NCI-H128 (cell line): ENCODE results near the gene RBM10.

Source experiments
- DNase-seq: peaks from one replicate; lab custom pipeline; 2025; ENCODE audit not compliant: unreplicated experiment; lab: John Stamatoyannopoulos, UW

Gene RBM10

GRCh38 chrX:47174846-47175587 is 30.0 kb downstream of the RBM10 start:
- DNase-seq: no peak

GRCh38 chrX:47175588-47175980 is 30.6 kb downstream of the RBM10 start:
- DNase-seq: no peak

- no peak for DNase-seq
Measured at GRCh38 chrX:47176101-47176740, 31.2 kb downstream of the RBM10 start.

GRCh38 chrX:47177079-47177478 is 32.1 kb downstream of the RBM10 start:
- no peak for DNase-seq

- DNase-seq: no peak
Measured at GRCh38 chrX:47178337-47178736, 33.3 kb downstream of the RBM10 start.

GRCh38 chrX:47179221-47179927 is 34.4 kb downstream of the RBM10 start:
- no peak for DNase-seq

- DNase-seq: no peak
Measured at GRCh38 chrX:47179928-47180255, 34.9 kb downstream of the RBM10 start.

GRCh38 chrX:47180346-47180745 is 35.3 kb downstream of the RBM10 start:
- DNase-seq: no peak

GRCh38 chrX:47181301-47181700 is 36.3 kb downstream of the RBM10 start:
- DNase-seq: no peak

GRCh38 chrX:47182106-47182700 is 37.2 kb downstream of the RBM10 start:
- no peak for DNase-seq

- DNase-seq: no peak
Measured at GRCh38 chrX:47184486-47184885, 39.5 kb downstream of the RBM10 start.

- DNase-seq: no peak
Measured at GRCh38 chrX:47185241-47185640, 40.2 kb downstream of the RBM10 start.

GRCh38 chrX:47186096-47186740 is 41.2 kb downstream of the RBM10 start:
- no peak for DNase-seq

GRCh38 chrX:47187106-47187677 is 42.2 kb downstream of the RBM10 start:
- no peak for DNase-seq

GRCh38 chrX:47189906-47190305 is 44.9 kb downstream of the RBM10 start:
- no peak for DNase-seq

- DNase-seq: peak; percentile 76
Measured at GRCh38 chrX:47190445-47191269, 45.6 kb downstream of the RBM10 start.

- peak; percentile 13 for DNase-seq
Measured at GRCh38 chrX:47191331-47191730, 46.3 kb downstream of the RBM10 start.

- DNase-seq: no peak
Measured at GRCh38 chrX:47191806-47192401, 46.9 kb downstream of the RBM10 start.

GRCh38 chrX:47193475-47194193 is 48.6 kb downstream of the RBM10 start, which contains the start of gene UBA1:
Gene UBA1, plus strand, starts transcription at chrX:47193829. Its CDS starts 4,974 bp downstream, at chrX:47198803.
- DNase-seq: peak; percentile 97
